ENCODE results near the gene GPC6.

Gene GPC6

DNA sequence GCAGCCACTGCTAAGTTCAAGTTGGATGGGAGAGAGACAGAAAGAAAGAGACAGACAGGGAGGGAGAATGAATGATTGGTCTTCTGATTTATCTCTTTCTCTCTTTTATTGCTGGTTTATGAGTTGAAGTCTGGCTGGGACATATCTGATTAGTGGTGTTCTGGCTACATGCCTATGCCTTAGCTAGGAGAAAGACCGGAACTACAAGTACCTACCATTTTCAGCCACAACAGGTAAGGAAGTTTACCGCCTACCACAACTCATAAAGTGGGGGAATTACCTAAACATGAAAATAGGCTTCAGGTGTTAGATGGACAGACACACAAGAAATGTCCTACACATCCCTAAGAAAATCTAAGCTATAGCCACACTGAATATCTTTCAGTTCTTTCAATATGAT lies 36.6 kb upstream of the GPC6 start:
- H4K91ac ChIP-seq (ENCODE audit: low read length) = no peak overlapping the region
- no peaks in the 10 kb centered on the region for H3K79me1 ChIP-seq (replicated peaks; ENCODE audit: low read length, poor library complexity, severe bottlenecking)
- H2BK15ac ChIP-seq (ENCODE audit: low read depth, poor library complexity, severe bottlenecking) = no peak overlapping the region
- H3K18ac ChIP-seq (ENCODE audit: low read depth in 1 of 2, low read length in 2 of 2) = no peak overlapping the region
- peaks cover 9% of the 10 kb centered on the region for H3K9me3 ChIP-seq (ENCODE audit: control insufficient read depth, low read length)
- no peak overlapping the region for H3K9ac ChIP-seq (ENCODE audit: low read length)
- no peak overlapping the region for H3K23ac ChIP-seq (ENCODE audit: low read length in 2 of 2)
- no peak overlapping the region for H2BK12ac ChIP-seq (ENCODE audit: low read length in 2 of 2)
- no peaks in the 10 kb centered on the region for H3K36me3 ChIP-seq (ENCODE audit: control insufficient read depth in 1 of 2, insufficient read depth in 2 of 2, low read depth in 1 of 2, low read length in 2 of 2)
- H4K8ac ChIP-seq (ENCODE audit: low read length) = no peak overlapping the region
- no peak overlapping the region for H3K4me3 ChIP-seq (ENCODE audit: insufficient read depth in 1 of 2, low read depth in 1 of 2, low read length in 2 of 2)
- WGBS = 94% methylated on average over 2 of the region's 2 CpGs
- H3K4me2 ChIP-seq (ENCODE audit: low read length, poor library complexity, severe bottlenecking) = no peak overlapping the region
- no peaks in the 10 kb centered on the region for H3K4me1 ChIP-seq (ENCODE audit: control insufficient read depth, insufficient read depth, low read depth, low read length)
- H3K27ac ChIP-seq (ENCODE audit: low read length, poor library complexity, severe bottlenecking) = no peak overlapping the region
- H2BK5ac ChIP-seq (ENCODE audit: low read depth, low read length, poor library complexity, severe bottlenecking) = no peak overlapping the region
- DNase-seq = no peak
- H2AK5ac ChIP-seq (ENCODE audit: low read length, severe bottlenecking) = no peak overlapping the region
- no peaks in the 10 kb centered on the region for H3K27me3 ChIP-seq (ENCODE audit: control insufficient read depth in 1 of 2, insufficient read depth in 1 of 2, low read length in 2 of 2)
- no peak overlapping the region for H2AFZ ChIP-seq (ENCODE audit: low read depth, low read length)
- H2BK120ac ChIP-seq (ENCODE audit: low read depth, low read length) = no peak overlapping the region
- H3K14ac ChIP-seq (ENCODE audit: low read length in 2 of 2) = no peak overlapping the region
- H3K4ac ChIP-seq (ENCODE audit: low read depth in 1 of 2, low read length in 2 of 2) = no peak overlapping the region

- no peak overlapping the region for H2AFZ ChIP-seq (ENCODE audit: low read depth, low read length)
- H2BK5ac ChIP-seq (ENCODE audit: low read depth, low read length, poor library complexity, severe bottlenecking) = no peak overlapping the region
- peaks cover 20% of the 10 kb centered on the region for H3K9me3 ChIP-seq (ENCODE audit: control insufficient read depth, low read length)
- H3K9ac ChIP-seq (ENCODE audit: low read length) = no peak overlapping the region
- no peaks in the 10 kb centered on the region for H3K4me1 ChIP-seq (ENCODE audit: control insufficient read depth, insufficient read depth, low read depth, low read length)
- H3K4me2 ChIP-seq (ENCODE audit: low read length, poor library complexity, severe bottlenecking) = no peak overlapping the region
- H3K4me3 ChIP-seq (ENCODE audit: insufficient read depth in 1 of 2, low read depth in 1 of 2, low read length in 2 of 2) = no peak overlapping the region
- H4K8ac ChIP-seq (ENCODE audit: low read length) = no peak overlapping the region
- H3K4ac ChIP-seq (ENCODE audit: low read depth in 1 of 2, low read length in 2 of 2) = no peak overlapping the region
- DNase-seq = no peak
- no peaks in the 10 kb centered on the region for H3K79me1 ChIP-seq (replicated peaks; ENCODE audit: low read length, poor library complexity, severe bottlenecking)
- no peak overlapping the region for H2BK15ac ChIP-seq (ENCODE audit: low read depth, poor library complexity, severe bottlenecking)
- H3K27me3 ChIP-seq (ENCODE audit: control insufficient read depth in 1 of 2, insufficient read depth in 1 of 2, low read length in 2 of 2) = no peaks in the 10 kb centered on the region
- H3K36me3 ChIP-seq (ENCODE audit: control insufficient read depth in 1 of 2, insufficient read depth in 2 of 2, low read depth in 1 of 2, low read length in 2 of 2) = no peaks in the 10 kb centered on the region
- H3K23ac ChIP-seq (ENCODE audit: low read length in 2 of 2) = no peak overlapping the region
- H3K27ac ChIP-seq (ENCODE audit: low read length, poor library complexity, severe bottlenecking) = no peak overlapping the region
- H2BK120ac ChIP-seq (ENCODE audit: low read depth, low read length) = no peak overlapping the region
- no peak overlapping the region for H2AK5ac ChIP-seq (ENCODE audit: low read length, severe bottlenecking)
- no peak overlapping the region for H2BK12ac ChIP-seq (ENCODE audit: low read length in 2 of 2)
- H4K91ac ChIP-seq (ENCODE audit: low read length) = no peak overlapping the region
- H3K14ac ChIP-seq (ENCODE audit: low read length in 2 of 2) = no peak overlapping the region
- WGBS = 87% methylated on average over 4 of the region's 4 CpGs
- H3K18ac ChIP-seq (ENCODE audit: low read depth in 1 of 2, low read length in 2 of 2) = no peak overlapping the region
These were observed 32.9 kb upstream of the GPC6 start for GRCh38 chr13:93193682-93194081.

DNA sequence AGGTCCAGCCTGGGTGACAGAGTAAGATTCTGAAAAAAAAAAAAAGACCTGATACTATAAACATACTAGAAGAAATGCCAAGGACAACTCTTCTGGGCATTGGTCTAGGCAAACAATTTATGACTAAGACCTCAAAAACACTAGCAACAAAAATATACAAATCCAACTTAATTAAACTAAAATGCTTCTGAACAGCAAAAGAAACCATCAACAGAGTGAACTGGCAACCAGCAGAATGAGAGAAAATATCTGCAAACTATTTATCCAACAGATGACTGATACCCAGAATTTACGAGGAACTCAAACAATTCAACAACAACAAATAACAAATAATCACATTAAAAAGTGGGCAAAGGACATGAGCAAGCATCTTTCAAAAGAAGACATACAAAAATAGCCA lies 26.8 kb upstream of the GPC6 start:
- no peak overlapping the region for H3K9ac ChIP-seq (ENCODE audit: low read length)
- no peak overlapping the region for H2BK5ac ChIP-seq (ENCODE audit: low read depth, low read length, poor library complexity, severe bottlenecking)
- no peak overlapping the region for H2AFZ ChIP-seq (ENCODE audit: low read depth, low read length)
- no peak overlapping the region for H3K27ac ChIP-seq (ENCODE audit: low read length, poor library complexity, severe bottlenecking)
- no peak overlapping the region for H3K23ac ChIP-seq (ENCODE audit: low read length in 2 of 2)
- no peak overlapping the region for H3K4me3 ChIP-seq (ENCODE audit: insufficient read depth in 1 of 2, low read depth in 1 of 2, low read length in 2 of 2)
- no peak overlapping the region for H3K4me2 ChIP-seq (ENCODE audit: low read length, poor library complexity, severe bottlenecking)
- no peak overlapping the region for H2BK12ac ChIP-seq (ENCODE audit: low read length in 2 of 2)
- no peak overlapping the region for H2BK120ac ChIP-seq (ENCODE audit: low read depth, low read length)
- H3K18ac ChIP-seq (ENCODE audit: low read depth in 1 of 2, low read length in 2 of 2) = no peak overlapping the region
- no peaks in the 10 kb centered on the region for H3K79me1 ChIP-seq (replicated peaks; ENCODE audit: low read length, poor library complexity, severe bottlenecking)
- no peak for DNase-seq
- H3K27me3 ChIP-seq (ENCODE audit: control insufficient read depth in 1 of 2, insufficient read depth in 1 of 2, low read length in 2 of 2) = no peaks in the 10 kb centered on the region
- H2BK15ac ChIP-seq (ENCODE audit: low read depth, poor library complexity, severe bottlenecking) = no peak overlapping the region
- H3K4ac ChIP-seq (ENCODE audit: low read depth in 1 of 2, low read length in 2 of 2) = no peak overlapping the region
- H3K14ac ChIP-seq (ENCODE audit: low read length in 2 of 2) = no peak overlapping the region
- no peak overlapping the region for H4K91ac ChIP-seq (ENCODE audit: low read length)
- no peak overlapping the region for H2AK5ac ChIP-seq (ENCODE audit: low read length, severe bottlenecking)
- H3K36me3 ChIP-seq (ENCODE audit: control insufficient read depth in 1 of 2, insufficient read depth in 2 of 2, low read depth in 1 of 2, low read length in 2 of 2) = no peaks in the 10 kb centered on the region
- no peak overlapping the region for H4K8ac ChIP-seq (ENCODE audit: low read length)
- H3K9me3 ChIP-seq (ENCODE audit: control insufficient read depth, low read length) = peaks cover 12% of the 10 kb centered on the region
- H3K4me1 ChIP-seq (ENCODE audit: control insufficient read depth, insufficient read depth, low read depth, low read length) = no peaks in the 10 kb centered on the region
- 87% methylated on average over 1 of the region's 1 CpG for WGBS

DNA sequence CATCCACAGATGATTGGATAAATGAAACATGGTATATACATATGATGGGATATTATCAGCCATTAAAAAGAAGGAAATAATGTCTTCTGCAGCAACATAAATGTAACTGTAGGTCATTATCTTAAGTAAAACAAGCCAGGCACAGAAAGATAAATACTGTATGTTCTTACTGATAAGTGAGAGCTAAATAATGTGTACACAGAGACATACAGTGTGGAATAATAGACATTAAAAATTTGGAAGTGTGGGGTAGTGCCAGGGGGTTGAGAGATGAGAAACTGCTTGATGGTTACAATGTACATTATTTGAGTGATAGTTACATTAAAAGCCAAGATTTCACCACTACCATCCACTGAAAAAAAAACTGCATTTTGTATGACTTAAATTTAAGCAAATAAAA lies 26.0 kb upstream of the GPC6 start:
- Histone ChIP-seq H2AFZ (ENCODE audit: low read depth, low read length) (no peak overlapping the region), H3K27ac (ENCODE audit: low read length, poor library complexity, severe bottlenecking) (no peak overlapping the region), H2BK120ac (ENCODE audit: low read depth, low read length) (no peak overlapping the region), H2AK5ac (ENCODE audit: low read length, severe bottlenecking) (no peak overlapping the region), H3K79me1 (replicated peaks; ENCODE audit: low read length, poor library complexity, severe bottlenecking) (no peaks in the 10 kb centered on the region), H4K91ac (ENCODE audit: low read length) (no peak overlapping the region), H3K18ac (ENCODE audit: low read depth in 1 of 2, low read length in 2 of 2) (no peak overlapping the region), H3K23ac (ENCODE audit: low read length in 2 of 2) (no peak overlapping the region), H4K8ac (ENCODE audit: low read length) (no peak overlapping the region), H3K27me3 (ENCODE audit: control insufficient read depth in 1 of 2, insufficient read depth in 1 of 2, low read length in 2 of 2) (no peaks in the 10 kb centered on the region), H3K14ac (ENCODE audit: low read length in 2 of 2) (no peak overlapping the region), H3K9ac (ENCODE audit: low read length) (no peak overlapping the region), H3K36me3 (ENCODE audit: control insufficient read depth in 1 of 2, insufficient read depth in 2 of 2, low read depth in 1 of 2, low read length in 2 of 2) (no peaks in the 10 kb centered on the region), H2BK15ac (ENCODE audit: low read depth, poor library complexity, severe bottlenecking) (no peak overlapping the region), H2BK5ac (ENCODE audit: low read depth, low read length, poor library complexity, severe bottlenecking) (no peak overlapping the region), H3K4me2 (ENCODE audit: low read length, poor library complexity, severe bottlenecking) (no peak overlapping the region), H3K4me3 (ENCODE audit: insufficient read depth in 1 of 2, low read depth in 1 of 2, low read length in 2 of 2) (no peak overlapping the region), H2BK12ac (ENCODE audit: low read length in 2 of 2) (no peak overlapping the region), H3K9me3 (ENCODE audit: control insufficient read depth, low read length) (peaks cover 5% of the 10 kb centered on the region), H3K4ac (ENCODE audit: low read depth in 1 of 2, low read length in 2 of 2) (no peak overlapping the region), H3K4me1 (ENCODE audit: control insufficient read depth, insufficient read depth, low read depth, low read length) (no peaks in the 10 kb centered on the region)
- no peak for DNase-seq

Data from mesenchymal stem cell (in vitro differentiated cells and primary cell).